ENCODE data around the gene PRKAG2. TPM values are rescaled to one million over a fixed set of nuclear protein-coding genes. Genes with fewer than 3 reads are reported as not detected.
A peak's percentile ranks its signal among the peaks of the same experiment; 100 is the strongest.

The PRKAG2 gene
- total RNA-seq, 2 donors from 2014 or later: 23.2 to 28.4 TPM

DNA sequence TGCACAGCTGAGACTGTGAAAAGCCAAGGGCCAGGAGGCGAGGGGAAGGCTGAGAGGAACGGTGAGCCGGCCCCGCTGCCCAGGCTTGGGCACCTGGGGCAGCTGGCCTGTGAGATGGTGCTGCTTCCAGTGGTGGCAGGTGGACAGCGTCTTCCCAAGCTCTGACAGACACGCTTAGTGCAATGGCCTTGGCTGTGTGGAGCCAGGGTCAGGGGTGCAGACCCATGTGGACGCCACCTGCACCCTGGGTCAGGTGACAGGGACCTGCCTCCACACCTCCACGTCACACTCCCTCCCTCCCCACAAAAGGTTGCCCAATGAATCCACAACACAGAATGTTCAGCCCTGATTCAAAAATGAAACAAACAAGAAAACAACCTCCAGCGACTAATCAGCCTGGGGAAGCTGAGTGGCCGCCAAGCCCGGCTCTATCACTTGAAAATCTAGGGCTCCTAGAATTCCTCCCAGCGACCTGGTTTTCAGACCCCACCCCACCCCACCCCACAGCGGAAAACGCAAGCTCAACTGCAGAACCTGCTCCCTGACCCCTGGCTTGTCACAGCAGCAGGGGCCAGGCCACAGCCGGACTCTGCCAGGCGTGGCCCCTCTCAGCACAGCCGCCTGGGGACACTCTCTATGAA is 54.3 kb downstream of the PRKAG2 start:
- no peaks in the 10 kb centered on the region for H3K27me3 Mint-ChIP-seq (ENCODE audit: low read depth)
- H3K9me3 Mint-ChIP-seq: no peaks in the 10 kb centered on the region
- ATAC-seq (replicated peaks in 1 of 2): no peak
- no peak overlapping the region for H3K4me3 Mint-ChIP-seq
- no peak overlapping the region for H3K27ac Mint-ChIP-seq
- peaks cover 0 to under 1% of the 10 kb centered on the region in 2 donors for H3K36me3 Mint-ChIP-seq (ENCODE audit: insufficient read depth in 2 of 2)
- no peaks in the 10 kb centered on the region for H3K4me1 Mint-ChIP-seq (ENCODE audit: low read depth)
- no peak for DNase-seq

- no peaks in the 10 kb centered on the region for H3K4me1 Mint-ChIP-seq (ENCODE audit: low read depth)
- no peaks in the 10 kb centered on the region for H3K27me3 Mint-ChIP-seq (ENCODE audit: low read depth)
- H3K27ac Mint-ChIP-seq: no peak overlapping the region
- H3K4me3 Mint-ChIP-seq: no peak overlapping the region
- ATAC-seq (replicated peaks in 1 of 2) (no peak), DNase-seq (no peak)
- no peaks in the 10 kb centered on the region for H3K9me3 Mint-ChIP-seq
- H3K36me3 Mint-ChIP-seq (ENCODE audit: insufficient read depth in 2 of 2): no peaks in the 10 kb centered on the region
Observed at GRCh38 chr7:151821806-151822540, 54.9 kb downstream of the PRKAG2 start.

- DNase-seq: no peak
- no peak for ATAC-seq (replicated peaks in 1 of 2)
- Mint-ChIP-seq H3K4me3 (no peak overlapping the region), H3K9me3 (no peaks in the 10 kb centered on the region), H3K27ac (no peak overlapping the region), H3K4me1 (ENCODE audit: low read depth) (no peaks in the 10 kb centered on the region), H3K36me3 (ENCODE audit: insufficient read depth in 2 of 2) (no peaks in the 10 kb centered on the region), H3K27me3 (ENCODE audit: low read depth) (no peaks in the 10 kb centered on the region)
Observed at GRCh38 chr7:151821226-151821625, 55.7 kb downstream of the PRKAG2 start.

- Mint-ChIP-seq H3K27me3 (ENCODE audit: low read depth) (no peaks in the 10 kb centered on the region), H3K36me3 (ENCODE audit: insufficient read depth in 2 of 2) (no peaks in the 10 kb centered on the region), H3K4me3 (no peak overlapping the region), H3K9me3 (no peaks in the 10 kb centered on the region), H3K27ac (no peak overlapping the region), H3K4me1 (ENCODE audit: low read depth) (no peaks in the 10 kb centered on the region)
- DNase-seq (no peak), ATAC-seq (replicated peaks in 1 of 2) (no peak)
Observed at GRCh38 chr7:151820491-151821105, 56.3 kb downstream of the PRKAG2 start.

GRCh38 chr7:151819866-151820265 is 57.0 kb downstream of the PRKAG2 start:
- Mint-ChIP-seq H3K4me3 (no peak overlapping the region), H3K4me1 (ENCODE audit: low read depth) (no peaks in the 10 kb centered on the region), H3K36me3 (ENCODE audit: insufficient read depth in 2 of 2) (no peaks in the 10 kb centered on the region), H3K9me3 (no peaks in the 10 kb centered on the region), H3K27me3 (ENCODE audit: low read depth) (no peaks in the 10 kb centered on the region), H3K27ac (no peak overlapping the region)
- ATAC-seq (replicated peaks in 1 of 2) (no peak), DNase-seq (no peak)

DNA sequence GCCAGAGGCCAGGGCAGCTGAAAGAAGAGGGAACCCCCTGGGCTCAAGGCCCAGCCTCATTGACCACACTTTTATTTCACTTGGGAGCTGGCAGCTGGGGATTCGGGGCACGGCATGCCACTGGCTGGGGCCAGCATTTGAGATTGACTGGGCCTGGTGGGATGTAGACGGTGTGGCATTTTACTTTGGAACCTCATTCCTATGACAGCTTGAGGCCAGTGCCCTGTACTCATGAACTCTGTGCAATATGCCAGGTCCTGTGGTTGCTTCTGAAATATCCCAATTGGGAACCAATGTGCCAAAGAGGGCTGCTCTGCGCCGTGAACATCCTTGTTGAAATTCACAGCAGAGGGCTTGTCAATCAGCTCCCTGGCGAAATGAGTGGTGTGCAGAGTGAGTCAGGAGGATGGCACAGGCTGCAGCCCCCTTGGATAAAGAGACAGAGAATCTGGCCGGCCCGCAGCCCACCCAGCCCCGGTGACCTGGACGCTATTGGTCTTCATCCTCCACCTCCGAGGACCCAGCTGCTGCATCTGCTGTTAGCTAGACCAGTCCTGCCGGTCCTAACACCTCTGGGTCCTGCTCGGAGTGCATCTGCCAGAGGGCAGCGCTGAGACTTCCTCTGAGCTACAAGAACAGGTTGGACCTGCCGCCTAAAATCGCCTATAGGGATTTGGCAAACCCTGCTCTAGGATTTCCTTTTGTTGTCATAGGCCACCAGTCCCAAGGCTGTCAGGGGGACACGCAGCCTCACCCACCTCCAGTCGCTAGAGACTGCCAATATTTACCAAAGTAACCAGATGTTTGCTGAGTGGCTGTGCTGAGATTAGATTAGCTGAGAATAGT is 58.0 kb downstream of the PRKAG2 start:
- peaks cover 2% of the 10 kb centered on the region for H3K4me1 Mint-ChIP-seq (ENCODE audit: low read depth)
- no peak for DNase-seq
- H3K36me3 Mint-ChIP-seq (ENCODE audit: insufficient read depth in 2 of 2): no peaks in the 10 kb centered on the region
- H3K9me3 Mint-ChIP-seq: no peaks in the 10 kb centered on the region
- no peaks in the 10 kb centered on the region for H3K27me3 Mint-ChIP-seq (ENCODE audit: low read depth)
- ATAC-seq (replicated peaks in 1 of 2): no peak
- H3K4me3 Mint-ChIP-seq: no peak overlapping the region
- H3K27ac Mint-ChIP-seq: no peak overlapping the region

DNA sequence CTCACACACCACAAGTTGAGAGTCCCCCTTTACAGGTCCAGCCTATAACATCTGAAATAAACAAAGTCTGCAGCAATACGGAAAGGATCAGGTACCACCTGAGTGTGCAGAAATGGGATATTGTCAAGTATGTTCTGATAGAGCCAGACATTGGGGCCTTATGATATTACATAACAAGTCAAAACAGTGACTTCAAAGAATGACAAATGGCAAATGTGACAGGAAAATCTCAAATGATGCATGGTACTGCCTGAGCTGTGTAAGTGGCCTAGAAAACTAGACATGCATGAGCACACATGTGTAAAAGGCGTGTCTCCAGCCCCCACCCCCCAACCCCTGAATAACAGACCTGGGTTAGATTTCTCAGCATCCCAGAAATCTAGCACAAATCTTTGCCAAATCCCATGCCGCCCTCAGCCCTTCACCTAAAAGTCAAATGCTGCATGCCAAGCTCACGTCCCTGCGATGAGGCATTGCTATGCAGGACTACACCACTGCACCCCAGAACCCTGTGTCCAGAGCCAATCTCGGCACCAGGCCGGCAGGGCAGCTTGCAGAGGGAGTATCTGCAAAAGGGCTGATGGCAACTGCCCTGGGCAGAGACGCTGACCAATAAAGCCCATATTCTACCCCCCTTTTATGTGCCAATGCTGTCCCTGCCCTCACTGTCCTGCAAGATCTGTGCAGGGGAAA is 58.8 kb downstream of the PRKAG2 start:
- peaks cover 5% of the 10 kb centered on the region for H3K4me1 Mint-ChIP-seq (ENCODE audit: low read depth)
- H3K27ac Mint-ChIP-seq: no peak overlapping the region
- H3K27me3 Mint-ChIP-seq (ENCODE audit: low read depth): no peaks in the 10 kb centered on the region
- H3K36me3 Mint-ChIP-seq (ENCODE audit: insufficient read depth in 2 of 2): no peaks in the 10 kb centered on the region
- DNase-seq: no peak
- ATAC-seq (replicated peaks in 1 of 2): no peak
- no peak overlapping the region for H3K4me3 Mint-ChIP-seq
- H3K9me3 Mint-ChIP-seq: no peaks in the 10 kb centered on the region

DNA sequence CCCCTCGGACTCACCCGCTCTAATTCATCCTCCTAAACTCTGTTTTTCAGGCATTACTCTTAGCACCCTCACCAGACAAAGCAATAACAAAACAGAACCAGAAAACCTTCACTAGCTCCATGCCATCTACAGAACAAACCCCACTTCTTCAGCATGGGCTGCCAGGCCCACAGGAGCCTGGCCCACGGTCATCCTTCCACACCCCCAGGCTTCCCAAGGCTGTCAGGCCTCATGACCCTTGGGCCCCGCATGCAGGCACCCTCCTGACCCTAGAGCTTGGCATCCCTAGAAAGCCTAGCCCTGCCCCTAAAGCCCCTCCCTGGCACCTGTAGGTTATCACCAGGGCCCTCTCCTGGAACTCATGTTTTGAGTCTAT is 59.6 kb downstream of the PRKAG2 start:
- H3K4me3 Mint-ChIP-seq: no peak overlapping the region
- no peaks in the 10 kb centered on the region for H3K27me3 Mint-ChIP-seq (ENCODE audit: low read depth)
- no peaks in the 10 kb centered on the region for H3K36me3 Mint-ChIP-seq (ENCODE audit: insufficient read depth in 2 of 2)
- H3K27ac Mint-ChIP-seq: no peak overlapping the region
- peaks cover 5% of the 10 kb centered on the region for H3K4me1 Mint-ChIP-seq (ENCODE audit: low read depth)
- ATAC-seq (replicated peaks in 1 of 2): no peak
- no peak for DNase-seq
- no peaks in the 10 kb centered on the region for H3K9me3 Mint-ChIP-seq

DNA sequence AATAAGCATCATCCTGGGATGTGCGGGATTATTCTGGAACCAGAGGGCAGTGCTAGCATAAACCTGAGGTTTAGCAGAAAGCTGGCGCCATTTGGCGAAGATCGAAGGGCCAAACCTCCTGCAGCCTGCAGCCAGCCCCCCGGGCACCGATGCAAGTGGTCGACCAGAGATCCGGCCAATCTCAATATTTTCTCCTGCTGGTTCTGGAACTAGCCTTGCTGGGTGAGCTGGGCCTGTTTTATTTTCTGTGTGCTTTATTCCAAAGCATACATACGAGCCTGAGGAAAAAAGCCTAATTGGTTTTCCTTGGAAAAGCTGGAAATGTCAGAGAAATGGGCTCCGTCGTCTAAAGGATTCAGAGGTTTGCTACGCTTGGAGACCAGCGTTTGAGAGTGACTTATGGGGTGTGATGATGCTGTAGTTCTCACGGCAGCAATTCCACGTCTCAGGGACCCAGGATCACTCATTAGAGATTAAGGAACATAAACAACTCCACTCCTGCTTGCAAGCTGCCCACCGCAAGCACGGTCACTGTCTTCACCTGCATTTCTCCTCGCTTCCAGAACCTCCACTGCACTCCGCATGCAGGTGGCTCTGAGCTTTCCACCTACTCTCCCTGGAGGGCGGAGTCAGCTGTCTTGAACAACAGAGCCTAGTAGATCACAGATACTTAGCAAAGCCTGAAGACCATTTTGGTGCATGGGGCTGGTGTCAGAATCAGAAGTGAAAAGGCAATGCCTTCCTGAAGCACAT is 60.2 kb downstream of the PRKAG2 start:
- ATAC-seq (replicated peaks in 1 of 2) (no peak), DNase-seq (no peak)
- no peak overlapping the region for H3K4me3 Mint-ChIP-seq
- no peaks in the 10 kb centered on the region for H3K36me3 Mint-ChIP-seq (ENCODE audit: insufficient read depth in 2 of 2)
- H3K9me3 Mint-ChIP-seq: no peaks in the 10 kb centered on the region
- no peaks in the 10 kb centered on the region for H3K27me3 Mint-ChIP-seq (ENCODE audit: low read depth)
- H3K27ac Mint-ChIP-seq: peak overlapping the region; percentile 40
- peaks cover 5% of the 10 kb centered on the region for H3K4me1 Mint-ChIP-seq (ENCODE audit: low read depth)

DNA sequence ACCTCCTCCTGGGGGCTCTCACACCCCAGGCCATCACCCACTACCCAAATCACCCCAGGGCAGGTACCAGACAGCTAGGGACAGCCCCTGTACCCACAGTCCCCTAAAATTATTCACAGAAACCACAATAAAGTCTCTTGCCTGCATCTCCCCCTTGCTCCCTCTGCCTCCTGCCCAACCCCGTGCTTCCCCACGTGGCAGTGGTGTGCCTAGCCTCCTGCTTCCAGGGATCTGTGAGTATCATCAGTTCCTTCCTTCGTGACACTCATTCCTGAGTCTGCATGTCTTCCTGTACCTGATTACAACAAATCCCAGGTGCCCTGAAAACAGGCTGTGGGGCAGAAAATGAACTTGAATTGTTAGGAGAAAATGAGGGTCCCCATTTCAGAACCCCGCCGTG is 61.5 kb downstream of the PRKAG2 start:
- Mint-ChIP-seq H3K9me3 (no peaks in the 10 kb centered on the region), H3K27me3 (ENCODE audit: low read depth) (no peaks in the 10 kb centered on the region), H3K36me3 (ENCODE audit: insufficient read depth in 2 of 2) (no peaks in the 10 kb centered on the region), H3K27ac (no peak overlapping the region), H3K4me3 (no peak overlapping the region), H3K4me1 (ENCODE audit: low read depth) (peaks cover 5% of the 10 kb centered on the region)
- no peak for ATAC-seq (replicated peaks in 1 of 2)
- no peak for DNase-seq

DNA sequence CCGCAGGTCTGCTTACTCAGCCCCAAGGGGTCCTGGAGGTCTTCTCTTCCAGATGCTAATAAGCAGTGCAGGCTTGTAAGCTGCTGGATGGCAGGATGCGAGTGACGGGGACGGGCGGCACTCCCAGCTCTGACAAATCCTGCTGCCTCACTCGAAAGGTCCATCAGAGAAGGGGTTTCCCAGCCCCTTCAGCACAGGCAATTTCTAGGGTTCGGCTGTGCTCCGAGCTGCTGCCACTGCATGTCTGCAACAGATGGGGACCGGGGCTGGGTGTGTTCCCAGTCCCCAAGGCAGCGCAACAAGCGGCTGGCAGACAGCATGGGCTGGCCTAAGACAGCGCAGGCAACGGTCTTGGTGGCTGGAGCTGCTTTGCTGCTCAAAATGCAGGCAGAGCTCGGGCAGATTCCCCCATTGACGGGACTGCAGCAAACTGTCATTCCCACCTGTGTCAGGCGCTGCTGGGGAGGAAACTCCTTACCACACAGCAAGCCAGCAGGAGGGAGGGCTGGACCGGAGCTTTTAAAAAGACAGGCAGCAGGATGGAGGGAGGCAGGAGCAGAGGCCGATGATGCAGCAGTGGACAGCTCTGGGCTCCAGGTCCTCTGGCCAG is 62.4 kb downstream of the PRKAG2 start:
- ATAC-seq (replicated peaks in 1 of 2) (no peak), DNase-seq (no peak)
- Mint-ChIP-seq H3K36me3 (ENCODE audit: insufficient read depth in 2 of 2) (no peaks in the 10 kb centered on the region), H3K27ac (no peak overlapping the region), H3K27me3 (ENCODE audit: low read depth) (no peaks in the 10 kb centered on the region), H3K4me3 (no peak overlapping the region), H3K9me3 (no peaks in the 10 kb centered on the region), H3K4me1 (ENCODE audit: low read depth) (peaks cover 5% of the 10 kb centered on the region)

GRCh38 chr7:151813997-151814396 is 62.9 kb downstream of the PRKAG2 start:
- H3K27me3 Mint-ChIP-seq (ENCODE audit: low read depth): no peaks in the 10 kb centered on the region
- no peak overlapping the region for H3K4me3 Mint-ChIP-seq
- no peaks in the 10 kb centered on the region for H3K9me3 Mint-ChIP-seq
- H3K36me3 Mint-ChIP-seq (ENCODE audit: insufficient read depth in 2 of 2): no peaks in the 10 kb centered on the region
- H3K27ac Mint-ChIP-seq: no peak overlapping the region
- DNase-seq: no peak
- peaks cover 5% of the 10 kb centered on the region for H3K4me1 Mint-ChIP-seq (ENCODE audit: low read depth)
- peak; percentile 50 to 66 for ATAC-seq (replicated peaks in 1 of 2)
